ENCODE data around the gene MAD1L1. TPM values are rescaled to one million over a fixed set of nuclear protein-coding genes. Genes with fewer than 3 reads are reported as not detected.
"Not testable (repeated sequence)": the region's sequence is repeated elsewhere in the genome, so short reads cannot be mapped to it uniquely, and the experiment has no call there.

Gene MAD1L1
- total and polyA plus RNA-seq, 3 donors from 2014 or later = 63.1 to 149 (median 94.6) TPM

DNA sequence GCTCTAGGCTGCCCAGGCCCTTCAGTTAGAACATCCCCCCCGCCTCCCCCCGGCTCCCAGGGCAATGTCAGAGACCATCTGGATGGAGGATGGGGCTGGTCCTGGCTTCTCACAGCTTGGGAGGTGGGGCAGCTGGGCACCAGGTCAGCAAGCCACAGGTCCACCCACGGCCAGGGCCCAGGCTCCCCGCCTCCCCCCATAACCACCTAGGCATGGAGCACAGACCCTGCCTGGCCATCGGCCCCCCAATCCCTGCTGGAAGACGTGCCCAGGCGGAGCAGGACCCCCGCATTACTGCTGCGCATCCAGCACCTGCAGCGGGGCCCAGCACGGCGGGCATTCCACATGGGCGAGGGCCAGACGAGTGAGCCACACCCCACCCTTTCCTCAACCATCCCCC lies 393.0 kb downstream of the MAD1L1 start:
- Histone ChIP-seq H3K4me3 (no peak overlapping the region), H3K27ac (no peak overlapping the region), H3K27me3 (no peaks in the 10 kb centered on the region), H3K4me1 (peaks cover under 1% of the 10 kb centered on the region), H3K9me3 (no peaks in the 10 kb centered on the region), H3K36me3 (ENCODE audit: low read depth, missing control alignments) (no peaks in the 10 kb centered on the region)
- WGBS, 2 donors = 89 to 96% methylated on average over 9 to 14 of the region's 14 CpGs
- TF ChIP-seq, protein P1, sequence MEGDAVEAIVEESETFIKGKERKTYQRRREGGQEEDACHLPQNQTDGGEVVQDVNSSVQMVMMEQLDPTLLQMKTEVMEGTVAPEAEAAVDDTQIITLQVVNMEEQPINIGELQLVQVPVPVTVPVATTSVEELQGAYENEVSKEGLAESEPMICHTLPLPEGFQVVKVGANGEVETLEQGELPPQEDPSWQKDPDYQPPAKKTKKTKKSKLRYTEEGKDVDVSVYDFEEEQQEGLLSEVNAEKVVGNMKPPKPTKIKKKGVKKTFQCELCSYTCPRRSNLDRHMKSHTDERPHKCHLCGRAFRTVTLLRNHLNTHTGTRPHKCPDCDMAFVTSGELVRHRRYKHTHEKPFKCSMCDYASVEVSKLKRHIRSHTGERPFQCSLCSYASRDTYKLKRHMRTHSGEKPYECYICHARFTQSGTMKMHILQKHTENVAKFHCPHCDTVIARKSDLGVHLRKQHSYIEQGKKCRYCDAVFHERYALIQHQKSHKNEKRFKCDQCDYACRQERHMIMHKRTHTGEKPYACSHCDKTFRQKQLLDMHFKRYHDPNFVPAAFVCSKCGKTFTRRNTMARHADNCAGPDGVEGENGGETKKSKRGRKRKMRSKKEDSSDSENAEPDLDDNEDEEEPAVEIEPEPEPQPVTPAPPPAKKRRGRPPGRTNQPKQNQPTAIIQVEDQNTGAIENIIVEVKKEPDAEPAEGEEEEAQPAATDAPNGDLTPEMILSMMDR (IDR thresholded peaks at IDR 0.05) = no peak
- TF ChIP-seq POLR2A (IDR thresholded peaks at IDR 0.05) = no peak
- intact Hi-C loops (cut with DNase I; ENCODE audit: low total_unique reads) = no loop called here
- DNase-seq = no peak

DNA sequence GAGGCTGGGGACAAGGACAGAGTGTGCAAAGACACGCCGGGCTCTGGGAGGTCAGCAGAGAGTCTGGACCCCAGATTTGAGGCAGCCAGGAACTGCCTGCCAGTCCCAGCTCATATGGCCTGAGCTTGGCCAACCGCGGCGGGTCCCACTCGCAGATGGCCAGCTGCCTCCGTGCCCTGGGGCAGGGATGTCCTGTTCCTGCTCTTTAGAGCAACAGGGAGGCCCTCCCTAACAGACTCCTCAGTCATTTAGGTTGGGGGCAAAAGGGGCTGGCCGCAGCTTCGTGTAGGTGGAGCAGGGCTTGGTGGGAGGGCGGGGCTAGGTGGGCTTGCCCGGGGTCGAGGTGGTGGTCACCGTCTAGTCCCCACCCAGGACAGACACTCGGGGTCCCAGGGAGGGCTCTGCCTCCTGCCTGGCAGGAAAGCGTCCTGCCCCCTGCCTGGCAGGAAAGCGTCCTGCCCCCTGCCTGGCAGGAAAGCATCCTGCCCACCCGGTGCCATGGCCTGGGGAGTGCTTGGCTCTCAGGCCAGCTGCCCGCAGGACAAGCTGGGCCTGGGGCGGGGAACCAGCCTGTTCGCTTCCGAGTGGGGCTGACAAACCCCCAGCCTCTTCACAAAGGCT lies 393.7 kb downstream of the MAD1L1 start:
- 86 to 95% methylated on average over 11 to 16 of the region's 21 CpGs for WGBS, 2 donors
- H3K4me1 ChIP-seq; intact Hi-C loops (cut with DNase I; ENCODE audit: low total_unique reads); DNase-seq; H3K27me3 ChIP-seq; H3K27ac ChIP-seq; H3K36me3 ChIP-seq (ENCODE audit: low read depth, missing control alignments); H3K9me3 ChIP-seq; H3K4me3 ChIP-seq: not testable (repeated sequence)

DNA sequence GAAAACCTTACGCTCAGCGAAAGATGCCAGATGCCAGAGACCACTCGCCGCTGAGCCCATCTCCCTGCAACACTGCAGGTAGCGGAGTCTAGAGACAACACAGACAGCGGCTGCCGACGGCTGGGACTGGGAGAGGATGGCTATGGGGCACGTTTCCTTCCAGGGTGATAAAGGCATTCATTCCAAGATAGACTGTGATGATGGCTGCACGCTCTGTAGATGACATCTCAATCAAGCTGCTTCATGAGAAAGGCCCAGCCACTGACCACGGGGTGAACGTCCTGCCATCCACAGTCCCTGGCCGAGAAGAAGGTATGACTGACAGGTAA lies 394.2 kb downstream of the MAD1L1 start:
- WGBS, 2 donors = 93 to 97% methylated on average over 13 of the region's 13 CpGs
- H3K36me3 ChIP-seq (ENCODE audit: low read depth, missing control alignments); H3K9me3 ChIP-seq; DNase-seq; H3K27me3 ChIP-seq; H3K27ac ChIP-seq; H3K4me3 ChIP-seq; intact Hi-C loops (cut with DNase I; ENCODE audit: low total_unique reads); H3K4me1 ChIP-seq: not testable (repeated sequence)

DNA sequence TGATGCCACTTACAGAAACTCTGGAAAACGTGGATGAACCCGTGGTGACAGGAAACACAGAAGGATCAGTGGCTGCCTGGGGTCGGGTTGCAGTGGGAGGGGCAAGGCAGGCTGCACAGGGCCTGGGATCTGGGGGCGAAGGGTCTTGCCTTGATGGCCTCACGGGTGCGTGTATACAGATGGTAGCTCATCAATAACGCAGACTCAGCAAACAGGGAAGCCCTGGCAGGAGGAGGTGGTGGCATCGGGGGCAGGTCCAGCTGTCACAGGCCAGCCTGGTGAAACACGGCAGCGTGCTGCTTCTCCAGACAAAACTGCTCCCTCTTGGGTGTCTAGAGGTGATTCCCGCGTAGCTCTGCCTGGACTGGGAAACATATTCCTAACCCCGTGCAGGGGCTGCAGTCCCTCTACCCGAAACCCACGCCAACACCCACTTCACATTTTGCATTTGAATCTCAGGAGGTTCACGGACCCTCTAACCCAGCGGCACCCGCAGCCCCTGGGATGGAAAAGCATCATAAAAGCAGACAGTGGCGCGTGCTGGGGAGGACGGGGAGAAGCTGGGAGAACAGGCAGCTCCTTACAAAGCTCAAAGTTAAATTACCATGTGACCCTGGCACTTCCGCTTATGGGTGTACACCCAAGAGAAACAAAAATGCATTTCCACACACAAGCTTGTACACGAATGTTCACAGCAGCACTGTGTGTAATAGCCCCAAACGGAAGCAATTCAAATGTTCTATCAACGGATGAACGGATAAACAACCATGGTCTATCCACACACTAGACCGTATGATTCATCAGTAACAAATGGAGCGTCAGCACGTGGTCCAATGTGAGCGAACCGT lies 394.8 kb downstream of the MAD1L1 start:
- H3K27ac ChIP-seq; H3K36me3 ChIP-seq (ENCODE audit: low read depth, missing control alignments); DNase-seq; intact Hi-C loops (cut with DNase I; ENCODE audit: low total_unique reads); H3K4me3 ChIP-seq; H3K27me3 ChIP-seq; H3K4me1 ChIP-seq; H3K9me3 ChIP-seq: not testable (repeated sequence)
- 92 to 94% methylated on average over 29 to 31 of the region's 31 CpGs for WGBS, 2 donors

DNA sequence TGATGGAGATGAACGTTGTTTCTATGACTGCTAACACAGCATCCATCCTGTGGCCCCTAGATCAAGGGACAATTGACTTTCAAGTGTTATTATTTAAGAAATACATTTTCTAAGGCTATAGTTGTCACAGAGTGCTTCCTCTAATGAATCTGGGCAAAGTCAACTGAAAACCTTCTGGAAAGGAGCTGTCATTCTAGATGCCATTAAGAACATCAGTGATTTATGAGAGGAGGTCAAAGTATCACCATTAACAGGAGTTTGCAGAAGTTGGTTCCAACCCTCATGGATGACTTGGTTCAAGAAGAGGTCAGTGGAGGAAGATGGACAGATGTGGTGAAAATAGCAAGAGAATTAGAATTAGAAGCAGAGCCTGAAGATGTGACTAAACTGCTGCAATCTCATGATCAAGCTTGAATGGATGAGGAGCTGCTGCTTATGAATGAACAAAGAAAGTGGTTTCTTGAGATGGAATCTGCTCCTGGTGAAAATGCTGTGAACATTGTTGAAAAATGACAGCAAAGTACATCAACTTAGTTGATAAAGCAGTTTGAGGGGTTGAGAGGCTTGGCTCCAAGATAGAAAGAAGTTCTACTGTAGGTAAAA lies 400.7 kb downstream of the MAD1L1 start:
- H3K4me1 ChIP-seq; H3K9me3 ChIP-seq; DNase-seq; H3K4me3 ChIP-seq; H3K27ac ChIP-seq; intact Hi-C loops (cut with DNase I; ENCODE audit: low total_unique reads); H3K36me3 ChIP-seq (ENCODE audit: low read depth, missing control alignments); H3K27me3 ChIP-seq: not testable (repeated sequence)
- 93 to 100% methylated on average over 1 of the region's 1 CpG for WGBS, 2 donors

DNA sequence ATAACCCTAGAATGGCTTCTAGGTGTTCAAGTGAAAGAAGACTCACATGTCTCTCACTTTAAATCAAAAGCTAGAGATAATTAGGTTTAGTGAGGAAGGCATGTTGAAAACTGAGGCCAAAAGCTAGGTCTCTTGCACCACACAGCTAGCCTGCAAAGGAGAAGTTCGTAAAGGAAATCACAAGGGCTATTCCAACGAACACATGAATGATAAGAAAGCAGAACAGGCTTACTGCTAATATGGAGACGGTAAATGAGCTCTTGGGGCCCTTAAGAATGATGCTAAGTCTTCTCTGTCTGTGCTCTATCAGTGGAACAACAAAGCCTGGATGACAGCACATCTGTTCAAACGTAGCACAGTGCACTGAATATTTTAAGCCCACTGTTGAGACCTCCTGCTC lies 401.3 kb downstream of the MAD1L1 start:
- H3K36me3 ChIP-seq (ENCODE audit: low read depth, missing control alignments); H3K4me1 ChIP-seq; DNase-seq; H3K27me3 ChIP-seq; H3K4me3 ChIP-seq; H3K9me3 ChIP-seq; intact Hi-C loops (cut with DNase I; ENCODE audit: low total_unique reads); H3K27ac ChIP-seq: not testable (repeated sequence)
- WGBS, 2 donors = 96 to 99% methylated on average over 3 to 4 of the region's 4 CpGs

DNA sequence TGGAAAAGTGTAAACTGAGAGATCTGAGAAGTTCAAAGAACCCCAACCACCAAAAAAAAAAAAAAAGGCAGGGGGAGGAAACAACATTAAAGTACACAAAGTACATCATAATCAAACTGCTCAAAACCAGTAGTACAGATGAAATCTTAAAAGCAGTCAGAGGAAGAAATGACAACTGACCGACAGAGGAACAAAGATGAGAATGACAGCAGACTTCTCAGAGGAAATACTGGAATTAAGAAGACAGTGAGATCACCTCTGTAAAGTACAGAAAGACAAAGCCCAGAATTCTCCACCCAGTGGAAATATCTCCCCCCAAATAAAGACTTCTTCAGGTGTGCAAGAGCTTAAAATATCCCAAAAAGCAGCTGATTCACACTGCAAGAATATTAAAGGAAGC lies 403.1 kb downstream of the MAD1L1 start:
- H3K4me3 ChIP-seq; H3K4me1 ChIP-seq; intact Hi-C loops (cut with DNase I; ENCODE audit: low total_unique reads); DNase-seq; H3K36me3 ChIP-seq (ENCODE audit: low read depth, missing control alignments); H3K27ac ChIP-seq; H3K27me3 ChIP-seq; H3K9me3 ChIP-seq: not testable (repeated sequence)
- WGBS, 2 donors = 100% methylated on average over 1 of the region's 1 CpG
